C4-2B (cell line): Measurements from ENCODE around the gene NXPH1.

Source experiments
- H3K27ac ChIP-seq: fragments of 450-650 bp; 2 replicates; pipeline ENCODE4 v1.5.1; 2017
- CTCF ChIP-seq: fragments of 450-650 bp; conservative IDR thresholded peaks from 2 replicates; pipeline ENCODE4 v1.5.1; 2017; ENCODE audit warnings: mild to moderate bottlenecking
- ZFX ChIP-seq: fragments of 450-650 bp; IDR thresholded peaks from 2 replicates; pipeline ENCODE4 v1.6.1; 2017

The NXPH1 gene

GRCh38 chr7:8581842-8582241, 148.4 kb downstream of the NXPH1 start:
- TF ChIP-seq CTCF (no peak), ZFX (no peak)
- no peak overlapping the region for H3K27ac ChIP-seq

GRCh38 chr7:8582728-8583127, 149.3 kb downstream of the NXPH1 start:
- no peak for TF ChIP-seq ZFX
- TF ChIP-seq CTCF = no peak

GRCh38 chr7:8585591-8585990, 152.2 kb downstream of the NXPH1 start:
- H3K27ac ChIP-seq = no peak overlapping the region
- TF ChIP-seq CTCF (no peak), ZFX (no peak)

More at GRCh38 chr7:8582728-8583127, 149.3 kb downstream of the NXPH1 start:
- no peak overlapping the region for H3K27ac ChIP-seq

- H3K27ac ChIP-seq = no peak overlapping the region
- TF ChIP-seq ZFX = no peak
Observed at GRCh38 chr7:8590225-8590624, 156.8 kb downstream of the NXPH1 start.

- TF ChIP-seq CTCF (no peak), ZFX (no peak)
Observed at GRCh38 chr7:8590791-8591190, 157.4 kb downstream of the NXPH1 start.

GRCh38 chr7:8591289-8591688, 157.9 kb downstream of the NXPH1 start:
- no peak for TF ChIP-seq ZFX
- H3K27ac ChIP-seq = no peak overlapping the region

More at GRCh38 chr7:8590791-8591190, 157.4 kb downstream of the NXPH1 start:
- no peak overlapping the region for H3K27ac ChIP-seq

GRCh38 chr7:8592167-8592566, 158.8 kb downstream of the NXPH1 start:
- no peak for TF ChIP-seq ZFX
- TF ChIP-seq CTCF = no peak
- H3K27ac ChIP-seq = no peak overlapping the region

GRCh38 chr7:8594115-8594514, 160.7 kb downstream of the NXPH1 start:
- TF ChIP-seq CTCF (no peak), ZFX (no peak)
- no peak overlapping the region for H3K27ac ChIP-seq

- no peak overlapping the region for H3K27ac ChIP-seq
- no peak for TF ChIP-seq ZFX
- TF ChIP-seq CTCF = no peak
Observed at GRCh38 chr7:8597565-8597964, 164.2 kb downstream of the NXPH1 start.
